ENCODE data around the gene SLC22A2.

SLC22A2 gene

DNA sequence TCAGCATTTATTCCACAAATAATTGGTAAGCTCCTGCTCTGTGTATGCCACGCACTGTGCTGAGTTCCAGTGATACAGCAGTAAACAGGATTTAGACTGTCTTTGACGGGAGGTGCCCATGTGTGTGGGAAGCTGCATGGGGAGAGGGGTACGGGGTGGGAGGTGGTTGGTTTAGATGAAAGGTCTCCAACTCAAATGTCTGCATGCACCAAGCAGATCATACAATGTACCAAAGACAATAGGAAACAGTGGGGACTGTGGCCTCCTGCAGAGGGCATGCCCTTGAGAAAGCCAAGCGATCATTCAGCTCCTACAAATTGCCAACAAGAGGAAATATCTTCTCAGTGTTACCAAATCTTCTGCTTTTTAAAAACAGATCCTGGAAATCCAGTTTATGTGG lies 36.1 kb downstream of the SLC22A2 start:
- TF ChIP-seq, protein P1, sequence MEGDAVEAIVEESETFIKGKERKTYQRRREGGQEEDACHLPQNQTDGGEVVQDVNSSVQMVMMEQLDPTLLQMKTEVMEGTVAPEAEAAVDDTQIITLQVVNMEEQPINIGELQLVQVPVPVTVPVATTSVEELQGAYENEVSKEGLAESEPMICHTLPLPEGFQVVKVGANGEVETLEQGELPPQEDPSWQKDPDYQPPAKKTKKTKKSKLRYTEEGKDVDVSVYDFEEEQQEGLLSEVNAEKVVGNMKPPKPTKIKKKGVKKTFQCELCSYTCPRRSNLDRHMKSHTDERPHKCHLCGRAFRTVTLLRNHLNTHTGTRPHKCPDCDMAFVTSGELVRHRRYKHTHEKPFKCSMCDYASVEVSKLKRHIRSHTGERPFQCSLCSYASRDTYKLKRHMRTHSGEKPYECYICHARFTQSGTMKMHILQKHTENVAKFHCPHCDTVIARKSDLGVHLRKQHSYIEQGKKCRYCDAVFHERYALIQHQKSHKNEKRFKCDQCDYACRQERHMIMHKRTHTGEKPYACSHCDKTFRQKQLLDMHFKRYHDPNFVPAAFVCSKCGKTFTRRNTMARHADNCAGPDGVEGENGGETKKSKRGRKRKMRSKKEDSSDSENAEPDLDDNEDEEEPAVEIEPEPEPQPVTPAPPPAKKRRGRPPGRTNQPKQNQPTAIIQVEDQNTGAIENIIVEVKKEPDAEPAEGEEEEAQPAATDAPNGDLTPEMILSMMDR (IDR thresholded peaks at IDR 0.05), result no peak
- no peaks in the 10 kb centered on the region for H3K79me2 ChIP-seq
- H3K4me3 ChIP-seq (ENCODE audit: low read depth, low read length), result no peak overlapping the region
- H3K27ac ChIP-seq, result no peak overlapping the region
- no peak overlapping the region for H2AFZ ChIP-seq
- no peaks in the 10 kb centered on the region for H3K36me3 ChIP-seq (ENCODE audit: control insufficient read depth, insufficient read depth, low read length)
- H3K4me2 ChIP-seq (ENCODE audit: low read length), result no peak overlapping the region
- no peak overlapping the region for H3K9ac ChIP-seq
- no peaks in the 10 kb centered on the region for H3K4me1 ChIP-seq
- H3K9me3 ChIP-seq (ENCODE audit: control insufficient read depth, low read length), result no peaks in the 10 kb centered on the region
- no peaks in the 10 kb centered on the region for H3K27me3 ChIP-seq (ENCODE audit: control insufficient read depth, insufficient read depth, low read length)

DNA sequence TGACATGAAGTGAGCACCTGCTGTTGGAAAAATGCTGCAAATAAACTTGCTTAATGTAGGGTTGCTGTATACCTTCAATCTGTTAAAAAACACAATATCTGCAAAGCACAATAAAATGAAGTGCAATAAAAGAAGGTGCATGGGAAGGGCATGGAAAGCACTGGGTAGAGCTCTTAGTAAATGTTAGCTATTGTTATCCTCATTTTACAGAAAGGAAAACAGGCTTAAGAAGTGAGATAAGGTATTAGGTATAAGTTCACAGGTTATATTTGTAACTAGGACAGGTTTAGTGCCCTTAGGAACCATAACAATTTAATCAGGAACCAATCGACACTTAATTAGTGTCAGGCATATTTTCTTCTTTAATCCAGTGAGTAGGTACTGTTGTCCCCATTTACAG lies 36.7 kb downstream of the SLC22A2 start:
- Histone ChIP-seq H3K4me1 (no peaks in the 10 kb centered on the region), H3K79me2 (no peaks in the 10 kb centered on the region), H3K9me3 (ENCODE audit: control insufficient read depth, low read length) (no peaks in the 10 kb centered on the region), H3K4me2 (ENCODE audit: low read length) (no peak overlapping the region), H2AFZ (no peak overlapping the region), H3K9ac (no peak overlapping the region), H3K27me3 (ENCODE audit: control insufficient read depth, insufficient read depth, low read length) (no peaks in the 10 kb centered on the region), H3K4me3 (ENCODE audit: low read depth, low read length) (no peak overlapping the region), H3K36me3 (ENCODE audit: control insufficient read depth, insufficient read depth, low read length) (no peaks in the 10 kb centered on the region), H3K27ac (no peak overlapping the region)
- TF ChIP-seq, protein P1 (IDR thresholded peaks at IDR 0.05), result no peak

DNA sequence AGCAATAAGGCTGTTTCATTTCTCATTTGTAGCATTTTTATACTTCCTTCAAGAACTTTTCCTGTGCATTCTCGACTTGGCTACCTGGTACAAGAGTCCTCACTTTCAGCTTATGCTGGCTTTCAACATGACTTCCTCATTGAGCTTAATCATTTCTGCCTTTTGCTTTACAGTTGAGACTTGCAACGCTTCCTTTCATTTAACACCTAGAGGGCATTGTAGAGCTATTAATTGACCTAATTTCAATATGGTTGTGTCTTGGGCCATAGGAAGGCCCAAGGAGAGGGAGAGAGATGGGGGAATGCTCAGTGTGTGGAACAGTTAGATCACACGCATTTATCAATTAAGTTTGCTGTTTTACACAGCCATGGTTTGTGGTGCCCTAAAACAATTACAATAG lies 37.2 kb downstream of the SLC22A2 start:
- Histone ChIP-seq H3K36me3 (ENCODE audit: control insufficient read depth, insufficient read depth, low read length) (no peaks in the 10 kb centered on the region), H3K9ac (no peak overlapping the region), H3K79me2 (no peaks in the 10 kb centered on the region), H3K9me3 (ENCODE audit: control insufficient read depth, low read length) (no peaks in the 10 kb centered on the region), H3K27ac (no peak overlapping the region), H3K27me3 (ENCODE audit: control insufficient read depth, insufficient read depth, low read length) (no peaks in the 10 kb centered on the region), H3K4me3 (ENCODE audit: low read depth, low read length) (no peak overlapping the region), H3K4me2 (ENCODE audit: low read length) (no peak overlapping the region), H3K4me1 (no peaks in the 10 kb centered on the region), H2AFZ (no peak overlapping the region)
- TF ChIP-seq, protein P1 (IDR thresholded peaks at IDR 0.05), result no peak

DNA sequence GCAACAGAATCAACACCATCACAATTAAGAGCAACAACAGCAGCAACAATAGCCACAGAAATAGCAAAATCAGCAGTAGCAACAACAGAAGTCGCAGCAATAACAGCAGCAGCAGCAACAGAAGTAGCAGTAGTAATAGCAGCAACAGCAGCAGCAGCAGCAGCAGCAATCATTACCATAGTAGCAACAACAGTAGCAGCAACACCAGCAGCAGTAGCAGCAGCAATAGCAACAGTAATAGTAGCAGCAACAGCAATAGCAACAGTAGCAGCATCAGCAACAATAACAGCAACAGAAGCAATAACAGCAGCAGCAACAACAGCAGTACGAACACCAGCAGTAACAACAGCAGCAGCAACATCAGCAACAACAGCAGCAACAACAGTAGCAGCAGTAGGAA lies 39.8 kb downstream of the SLC22A2 start:
- Histone ChIP-seq H3K4me3 (ENCODE audit: low read depth, low read length) (no peak overlapping the region), H3K79me2 (no peaks in the 10 kb centered on the region), H3K9me3 (ENCODE audit: control insufficient read depth, low read length) (no peaks in the 10 kb centered on the region), H3K9ac (no peak overlapping the region), H2AFZ (no peak overlapping the region), H3K36me3 (ENCODE audit: control insufficient read depth, insufficient read depth, low read length) (no peaks in the 10 kb centered on the region), H3K4me1 (no peaks in the 10 kb centered on the region), H3K4me2 (ENCODE audit: low read length) (no peak overlapping the region), H3K27me3 (ENCODE audit: control insufficient read depth, insufficient read depth, low read length) (no peaks in the 10 kb centered on the region), H3K27ac (no peak overlapping the region)
- TF ChIP-seq, protein P1 (IDR thresholded peaks at IDR 0.05), result no peak

DNA sequence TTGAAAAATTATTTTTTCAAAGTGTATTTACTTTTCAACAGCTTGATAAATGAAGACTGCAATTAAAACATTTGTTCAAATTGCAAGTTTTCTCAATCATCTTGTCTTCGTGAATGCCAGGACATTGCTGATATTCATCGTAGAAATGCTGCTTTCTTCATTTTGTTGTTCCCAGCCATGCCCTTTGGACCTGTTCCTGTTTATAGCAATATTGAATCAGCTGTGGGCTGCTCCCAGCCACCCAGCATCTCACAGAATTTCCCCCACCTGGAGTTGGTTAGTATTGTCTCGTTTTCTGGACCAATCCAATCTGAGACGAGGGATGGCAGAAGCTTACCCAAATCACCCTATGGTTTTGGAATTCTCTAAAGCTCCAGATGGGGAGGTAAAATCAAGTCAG lies 40.8 kb downstream of the SLC22A2 start:
- TF ChIP-seq, protein P1 (IDR thresholded peaks at IDR 0.05), result no peak
- Histone ChIP-seq H3K9me3 (ENCODE audit: control insufficient read depth, low read length) (no peaks in the 10 kb centered on the region), H3K27ac (no peak overlapping the region), H3K4me2 (ENCODE audit: low read length) (no peak overlapping the region), H3K4me3 (ENCODE audit: low read depth, low read length) (no peak overlapping the region), H3K79me2 (no peaks in the 10 kb centered on the region), H3K9ac (no peak overlapping the region), H3K27me3 (ENCODE audit: control insufficient read depth, insufficient read depth, low read length) (no peaks in the 10 kb centered on the region), H3K4me1 (no peaks in the 10 kb centered on the region), H3K36me3 (ENCODE audit: control insufficient read depth, insufficient read depth, low read length) (no peaks in the 10 kb centered on the region), H2AFZ (no peak overlapping the region)

Data from parathyroid adenoma (tissue), 2 donors.